GM11168 (cell line): Measurements from ENCODE around the gene PCDHGA1.
"Not testable (repeated sequence)": the region's sequence is repeated elsewhere in the genome, so short reads cannot be mapped to it uniquely, and the experiment has no call there.

Experiments used
- in situ Hi-C: fragments of 300-500 bp; cut with MboI; formaldehyde crosslinking; loops from one replicate; pipeline ENCODE4 v1.12.0; 2022; ENCODE audit warnings: low sequenced_read_pairs; ENCODE audit not compliant: unreplicated experiment

PCDHGA1 gene

GRCh38 chr5:141432308-141432707 is 102.0 kb downstream of the PCDHGA1 start:
- in situ Hi-C loops: not testable (repeated sequence)

- in situ Hi-C loops: not testable (repeated sequence)
Measured at GRCh38 chr5:141432726-141433125, 102.4 kb downstream of the PCDHGA1 start.

GRCh38 chr5:141434006-141434405 is 103.7 kb downstream of the PCDHGA1 start:
- in situ Hi-C loops: no loop called here

- in situ Hi-C loops: no loop called here
Measured at GRCh38 chr5:141437221-141437620, 106.9 kb downstream of the PCDHGA1 start.

GRCh38 chr5:141439411-141440141 is 109.3 kb downstream of the PCDHGA1 start:
- in situ Hi-C loops: no loop called here

GRCh38 chr5:141440341-141440740 is 110.0 kb downstream of the PCDHGA1 start:
- in situ Hi-C loops: no loop called here

- in situ Hi-C loops: no loop called here
Measured at GRCh38 chr5:141441571-141442170, 111.4 kb downstream of the PCDHGA1 start.

- in situ Hi-C loops: no loop called here
Measured at GRCh38 chr5:141465351-141465750, 135.0 kb downstream of the PCDHGA1 start.

GRCh38 chr5:141475625-141476131 is 145.4 kb downstream of the PCDHGA1 start, which contains the start of gene PCDHGC3:
Gene PCDHGC3, plus strand, starts transcription at chr5:141475966. Its CDS starts 151 bp downstream, at chr5:141476117.
- in situ Hi-C loops: no loop called here

- in situ Hi-C loops: no loop called here
Measured at GRCh38 chr5:141476132-141476911, 146.0 kb downstream of the PCDHGA1 start.

GRCh38 chr5:141477044-141477575 is 146.8 kb downstream of the PCDHGA1 start:
- in situ Hi-C loops: no loop called here

- in situ Hi-C loops: no loop called here
Measured at GRCh38 chr5:141477815-141478214, 147.5 kb downstream of the PCDHGA1 start.

- in situ Hi-C loops: no loop called here
Measured at GRCh38 chr5:141478321-141478945, 148.1 kb downstream of the PCDHGA1 start.

GRCh38 chr5:141479776-141480175 is 149.5 kb downstream of the PCDHGA1 start:
- in situ Hi-C loops: no loop called here

GRCh38 chr5:141483902-141484301 is 153.6 kb downstream of the PCDHGA1 start:
- in situ Hi-C loops: no loop called here

GRCh38 chr5:141484310-141484640 is 154.0 kb downstream of the PCDHGA1 start:
- in situ Hi-C loops: no loop called here

GRCh38 chr5:141484641-141485311 is 154.5 kb downstream of the PCDHGA1 start, which contains the start of gene PCDHGC4:
Gene PCDHGC4, plus strand, starts transcription at chr5:141485030. Its CDS starts 144 bp downstream, at chr5:141485174.
- in situ Hi-C loops: no loop called here

GRCh38 chr5:141485321-141486055 is 155.2 kb downstream of the PCDHGA1 start:
- in situ Hi-C loops: no loop called here

- in situ Hi-C loops: no loop called here
Measured at GRCh38 chr5:141486091-141486490, 155.8 kb downstream of the PCDHGA1 start.
